PC-9 (cell line): ENCODE measurements around the gene CTNNA1.

ENCODE experiments used
- CTCF ChIP-seq: fragments of 200-600 bp; sonication (generic); conservative IDR thresholded peaks from 2 replicates; pipeline ENCODE4 v1.6.1; 2017; ENCODE audit warnings: mixed run types, antibody characterized with exemption, mild to moderate bottlenecking, moderate library complexity
- EZH2 ChIP-seq: fragments of 200-600 bp; sonication (generic); IDR thresholded peaks from 2 replicates; pipeline ENCODE4 v1.8.0; 2017; ENCODE audit warnings: antibody characterized with exemption, low read depth

GRCh38 chr5:138732466-138732865, 20.8 kb upstream of the CTNNA1 start:
- no peak for TF ChIP-seq CTCF
- no peak for TF ChIP-seq EZH2
